Bronchial epithelial cell (primary cell): ENCODE data around the gene NSUN3. TPM values are rescaled to one million over a fixed set of nuclear protein-coding genes. Genes with fewer than 3 reads are reported as not detected.

ENCODE experiments used
- DNase-seq: peaks from one replicate; pipeline ENCODE4 v3.0.0-alpha.2; 2010; ENCODE audit warnings: low read depth
- FAIRE-seq: peaks from 2 replicates; lab custom pipeline; 2011; peaks lifted over from hg19 to GRCh38; lab: Jason Lieb, UNC
- H3K27me3 ChIP-seq: 2 replicates; pipeline ENCODE4 v1.5.1; 2011; ENCODE audit warnings: low read length; ENCODE audit not compliant: control insufficient read depth, insufficient read depth
- H3K36me3 ChIP-seq: 2 replicates; pipeline ENCODE4 v1.5.1; 2011; ENCODE audit warnings: low read length; ENCODE audit not compliant: control insufficient read depth, insufficient read depth
- H3K4me3 ChIP-seq: 2 replicates; pipeline ENCODE4 v1.5.1; 2011; ENCODE audit warnings: mild to moderate bottlenecking, low read depth, low read length, control low read depth
- total RNA-seq: library from RNA; depleted of rRNA; stranded (reverse); fragments of >200 nt; gene quantifications from 2 replicates; pipeline ENCODE4 v1.2.1, GENCODE V29; 2014
- TF ChIP-seq, protein P1 (sequence below): IDR thresholded peaks from 2 replicates; pipeline ENCODE4 v1.5.1; 2011; ENCODE audit warnings: mild to moderate bottlenecking, moderate library complexity, low read length, control low read depth, inconsistent platforms; ENCODE audit not compliant: insufficient read depth, severe bottlenecking

NSUN3 gene
- 7.9 and 11.4 TPM in 2 replicates for total RNA-seq

DNA sequence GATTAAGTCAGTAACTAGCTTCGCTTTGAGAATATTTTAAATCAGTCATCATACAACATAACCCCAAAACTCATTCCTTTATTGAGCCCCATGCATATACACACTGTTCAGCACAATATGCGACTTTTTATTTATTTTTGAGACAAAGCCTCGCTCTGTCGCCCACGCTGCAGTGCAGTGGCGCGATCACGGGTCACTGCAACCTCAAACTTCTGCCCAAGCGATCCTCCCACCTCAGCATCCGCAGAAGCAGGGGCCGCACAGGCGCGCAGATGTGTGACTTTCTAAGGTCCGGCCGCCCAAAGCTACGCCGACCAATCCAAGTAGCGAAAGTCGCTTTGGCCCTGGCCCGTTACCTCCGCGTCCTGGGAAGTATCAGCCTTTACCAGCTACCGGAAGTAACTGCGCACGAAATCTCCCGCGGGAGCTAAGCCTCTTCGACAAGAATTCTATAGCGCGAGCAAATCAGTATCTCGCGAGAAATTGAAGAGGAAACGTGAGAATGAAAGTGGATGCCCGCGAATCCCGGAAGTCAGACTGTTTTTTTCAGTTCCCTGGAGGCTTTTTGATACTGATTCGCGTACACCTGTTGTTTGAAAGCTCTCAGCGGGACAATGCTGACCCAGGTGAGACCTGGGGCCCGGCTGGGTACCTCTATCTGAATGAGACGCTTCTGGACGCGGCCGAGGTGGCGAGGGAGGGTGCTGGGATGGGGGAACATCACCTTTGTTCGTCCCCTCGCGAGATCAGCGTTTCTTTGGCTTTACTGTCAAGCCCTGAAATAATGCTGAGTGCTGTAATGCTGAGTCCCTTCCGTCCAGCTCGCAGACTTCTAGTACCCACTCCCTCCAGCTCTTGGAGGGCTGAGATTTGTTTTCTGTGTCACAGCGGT is at the start of gene NSUN3, which contains the start of gene DHFR2:
NSUN3 (plus strand) TSS at position 549 of the 892 bp plus-strand sequence; CDS start at position 615, 66 bp downstream.
DHFR2 (minus strand) TSS at position 404 of the 892 bp plus-strand sequence. CDS start 1,405 bp downstream, outside the sequence.
- no peaks in the 10 kb centered on the region for H3K27me3 ChIP-seq

DNA sequence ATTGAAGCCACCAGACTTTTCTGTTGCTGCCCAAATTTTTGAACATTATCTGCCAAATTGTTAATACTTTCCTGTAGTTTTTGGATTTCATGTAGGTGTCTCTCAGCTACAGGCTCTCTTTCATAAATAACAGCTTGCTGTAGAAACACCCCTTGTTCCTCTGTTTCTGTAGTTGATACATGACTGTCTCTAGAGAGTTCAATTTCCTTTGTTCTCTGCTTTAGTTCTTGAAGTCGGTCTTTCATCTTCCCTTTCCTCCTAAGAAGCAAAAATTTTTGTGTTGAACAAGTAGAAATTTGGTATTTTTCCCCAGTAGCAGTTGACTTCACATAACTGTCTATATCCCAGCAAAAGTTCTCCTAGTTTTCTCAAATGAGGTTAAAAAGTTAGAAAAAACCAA is 47.8 kb upstream of the NSUN3 start:
- no peak for FAIRE-seq
- H3K4me3 ChIP-seq = no peak overlapping the region
- no peaks in the 10 kb centered on the region for H3K36me3 ChIP-seq
- TF ChIP-seq, protein P1, sequence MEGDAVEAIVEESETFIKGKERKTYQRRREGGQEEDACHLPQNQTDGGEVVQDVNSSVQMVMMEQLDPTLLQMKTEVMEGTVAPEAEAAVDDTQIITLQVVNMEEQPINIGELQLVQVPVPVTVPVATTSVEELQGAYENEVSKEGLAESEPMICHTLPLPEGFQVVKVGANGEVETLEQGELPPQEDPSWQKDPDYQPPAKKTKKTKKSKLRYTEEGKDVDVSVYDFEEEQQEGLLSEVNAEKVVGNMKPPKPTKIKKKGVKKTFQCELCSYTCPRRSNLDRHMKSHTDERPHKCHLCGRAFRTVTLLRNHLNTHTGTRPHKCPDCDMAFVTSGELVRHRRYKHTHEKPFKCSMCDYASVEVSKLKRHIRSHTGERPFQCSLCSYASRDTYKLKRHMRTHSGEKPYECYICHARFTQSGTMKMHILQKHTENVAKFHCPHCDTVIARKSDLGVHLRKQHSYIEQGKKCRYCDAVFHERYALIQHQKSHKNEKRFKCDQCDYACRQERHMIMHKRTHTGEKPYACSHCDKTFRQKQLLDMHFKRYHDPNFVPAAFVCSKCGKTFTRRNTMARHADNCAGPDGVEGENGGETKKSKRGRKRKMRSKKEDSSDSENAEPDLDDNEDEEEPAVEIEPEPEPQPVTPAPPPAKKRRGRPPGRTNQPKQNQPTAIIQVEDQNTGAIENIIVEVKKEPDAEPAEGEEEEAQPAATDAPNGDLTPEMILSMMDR = no peak
- no peaks in the 10 kb centered on the region for H3K27me3 ChIP-seq
- no peak for DNase-seq

More for the DNA sequence above, at the start of gene NSUN3, which contains the start of gene DHFR2:
- Histone ChIP-seq H3K36me3 (peaks cover 2% of the 10 kb centered on the region), H3K4me3 (peak within 1 kb of the TSS; percentile 82)
- no peak for FAIRE-seq
- TF ChIP-seq, protein P1 = no peak
- DNase-seq = peak; percentile 96

DNA sequence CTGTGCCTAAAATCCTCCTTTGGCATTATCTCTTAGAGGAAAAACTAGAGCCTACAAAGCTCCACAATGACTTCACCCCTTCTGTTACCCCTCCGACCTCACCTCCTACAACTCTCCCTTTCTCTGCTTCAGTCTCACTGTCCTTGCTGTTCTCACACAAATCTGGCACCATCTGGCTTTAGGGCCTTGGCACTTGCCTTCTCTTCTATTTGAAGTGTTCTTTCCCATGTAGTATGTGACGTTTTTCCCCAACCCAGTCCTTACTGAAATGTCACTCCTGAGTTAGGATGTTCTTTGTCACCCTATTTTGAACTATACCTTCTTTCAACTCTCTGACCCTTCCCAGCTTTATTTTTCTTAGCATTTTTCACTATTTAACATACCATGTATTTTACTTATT is 43.2 kb upstream of the NSUN3 start:
- TF ChIP-seq, protein P1 = no peak
- Histone ChIP-seq H3K36me3 (no peaks in the 10 kb centered on the region), H3K27me3 (no peaks in the 10 kb centered on the region), H3K4me3 (no peak overlapping the region)
- no peak for FAIRE-seq
- no peak for DNase-seq

DNA sequence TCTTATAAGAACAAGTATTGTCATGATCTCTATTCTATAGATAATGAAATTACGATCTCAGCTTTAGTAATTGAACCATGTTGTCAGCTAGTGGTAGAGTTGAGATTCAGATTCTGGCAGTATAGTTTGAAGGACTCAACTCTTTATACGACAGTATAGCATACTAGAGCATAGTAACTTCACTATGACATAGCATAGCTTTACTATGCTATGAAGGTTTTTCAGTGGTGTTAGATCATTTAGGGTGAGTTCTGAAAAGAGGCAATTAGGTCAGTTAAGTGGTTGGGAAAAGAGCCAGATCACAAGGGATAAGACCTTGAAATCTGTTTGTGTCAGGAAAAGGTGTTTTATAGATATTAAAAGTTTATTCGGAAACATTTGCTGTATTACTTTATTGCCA is 42.6 kb upstream of the NSUN3 start:
- TF ChIP-seq, protein P1 = no peak
- FAIRE-seq = no peak

DNA sequence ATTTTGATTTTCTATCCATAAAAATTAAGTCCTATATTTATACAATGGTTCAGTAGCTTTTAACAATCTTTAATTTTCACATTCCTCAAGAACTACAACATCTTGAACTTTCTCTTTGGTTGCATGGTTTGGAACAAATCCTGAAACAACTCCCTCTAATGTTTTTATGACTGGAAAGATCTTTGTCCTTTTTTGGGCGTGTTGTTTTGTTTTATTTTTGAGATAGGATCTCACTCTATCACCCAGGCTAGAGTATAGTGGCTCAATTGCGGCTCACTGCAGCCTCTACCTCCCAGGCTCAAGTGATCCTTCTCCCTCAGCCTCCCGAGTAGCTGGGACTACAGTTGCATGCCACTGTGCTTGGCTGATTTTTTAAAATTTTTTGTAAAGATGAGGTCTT is 38.5 kb upstream of the NSUN3 start:
- no peaks in the 10 kb centered on the region for H3K27me3 ChIP-seq
- no peak overlapping the region for H3K4me3 ChIP-seq
- TF ChIP-seq, protein P1 = no peak
- no peaks in the 10 kb centered on the region for H3K36me3 ChIP-seq
- FAIRE-seq (no peak), DNase-seq (no peak)

More for the DNA sequence above, 42.6 kb upstream of the NSUN3 start:
- no peak for DNase-seq
- no peak overlapping the region for H3K4me3 ChIP-seq
- no peaks in the 10 kb centered on the region for H3K36me3 ChIP-seq
- H3K27me3 ChIP-seq = no peaks in the 10 kb centered on the region
